ENCODE measurements around the gene KLK13.

DNA sequence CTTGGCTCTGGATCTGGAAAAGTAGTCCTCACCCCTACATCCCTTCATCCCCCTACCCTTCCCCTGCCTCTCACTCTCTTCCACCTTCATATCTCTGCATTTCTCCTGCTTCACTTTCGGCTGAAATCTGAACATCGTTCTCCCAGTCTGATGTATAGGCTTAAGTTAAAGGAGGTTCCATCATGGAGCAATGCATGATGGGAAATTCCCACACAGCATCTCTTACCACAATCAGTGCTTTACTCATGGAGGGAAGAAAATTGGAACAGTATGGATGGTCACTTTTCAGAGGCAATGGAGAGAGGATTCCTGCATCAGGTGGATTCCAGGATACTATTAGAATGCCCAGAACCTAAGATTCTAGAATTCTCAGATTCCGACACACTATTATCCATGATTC is 57.4 kb downstream of the KLK13 start:
- TF ChIP-seq TSHZ2 (CRISPR knock-in tag; IDR thresholded peaks at IDR 0.05) (no peak), CSDC2 (CRISPR knock-in tag; IDR thresholded peaks at IDR 0.05) (no peak), ZFP3 (CRISPR knock-in tag; IDR thresholded peaks at IDR 0.05) (no peak), CREB5 (CRISPR knock-in tag; IDR thresholded peaks at IDR 0.05; ENCODE audit: low read depth) (no peak), GLIS3 (CRISPR knock-in tag; IDR thresholded peaks at IDR 0.05) (no peak), ARNTL (CRISPR knock-in tag; IDR thresholded peaks at IDR 0.05; ENCODE audit: borderline replicate concordance, low read depth) (no peak), ZFP30 (CRISPR knock-in tag; IDR thresholded peaks at IDR 0.05) (no peak)

Measured in SK-N-SH treated with all-trans-retinoic acid at 6 μM for 48 hours (cell line).